Liver (tissue), 9 donors: ENCODE data around the gene GPC3. TPM values are rescaled to one million over a fixed set of nuclear protein-coding genes. Genes with fewer than 3 reads are reported as not detected.

Source experiments
- DNase-seq: peaks from one replicate; pipeline ENCODE4 v3.0.0-alpha.2; 2017; ENCODE audit warnings: low spot score
- H3K27ac ChIP-seq, 2 donors: one replicate each; pipeline ENCODE4 v1.7.0; 2013; ENCODE audit warnings: inconsistent platforms in 2 of 2, low read length in 2 of 2, control low read depth in 1 of 2, low read depth in 1 of 2, mild to moderate bottlenecking in 1 of 2
- H3K27me3 ChIP-seq, 4 donors: one replicate each; pipeline versions ENCODE4 v1.6.1 to v1.7.0; 2013; ENCODE audit warnings: low read length in 3 of 4, inconsistent platforms in 1 of 4, mild to moderate bottlenecking in 1 of 4, moderate library complexity in 1 of 4; ENCODE audit not compliant: control insufficient read depth in 4 of 4, insufficient read depth in 4 of 4
- H3K36me3 ChIP-seq, 4 donors: one replicate each; pipeline versions ENCODE4 v1.6.1 to v1.7.0; 2013; ENCODE audit warnings: low read length in 3 of 4, mild to moderate bottlenecking in 3 of 4, low read depth in 1 of 4, moderate library complexity in 1 of 4; ENCODE audit not compliant: control insufficient read depth in 4 of 4, insufficient read depth in 3 of 4
- H3K4me1 ChIP-seq, 4 donors: one replicate each; pipeline versions ENCODE4 v1.6.1 to v1.7.0; 2013; ENCODE audit warnings: low read length in 3 of 4, mild to moderate bottlenecking in 3 of 4, moderate library complexity in 1 of 4; ENCODE audit not compliant: control insufficient read depth in 4 of 4, insufficient read depth in 4 of 4
- H3K4me3 ChIP-seq, 3 donors: one replicate each; pipeline versions ENCODE4 v1.6.1 to v1.7.0; 2013; ENCODE audit warnings: low read length in 3 of 3, control low read depth in 1 of 3, low read depth in 1 of 3, mild to moderate bottlenecking in 1 of 3
- H3K9ac ChIP-seq, 2 donors: one replicate each; pipeline ENCODE4 v1.7.0; 2013; ENCODE audit warnings: low read length in 2 of 2, mild to moderate bottlenecking in 2 of 2, moderate library complexity in 2 of 2, control low read depth in 1 of 2, low read depth in 1 of 2
- H3K9me3 ChIP-seq, 4 donors: one replicate each; pipeline versions ENCODE4 v1.6.1 to v1.7.0; 2013; ENCODE audit warnings: low read length in 3 of 4; ENCODE audit not compliant: control insufficient read depth in 4 of 4
- ATF3 ChIP-seq: IDR thresholded peaks from 2 replicates; pipeline ENCODE4 v1.6.1; 2016; ENCODE audit warnings: antibody characterized with exemption
- CTCF ChIP-seq: fragments of 150-350 bp; IDR thresholded peaks from 2 replicates; pipeline ENCODE4 v1.5.1; 2017; ENCODE audit warnings: improper control_type of control experiment, low read depth, low read length; ENCODE audit not compliant: missing input control
- EGR1 ChIP-seq, 2 donors: IDR thresholded peaks; 2 replicates each; pipeline ENCODE4 v1.6.1; 2016 to 2018; ENCODE audit warnings: antibody characterized with exemption in 2 of 2, low read depth in 2 of 2
- FOXA1 ChIP-seq: IDR thresholded peaks from 2 replicates; pipeline ENCODE4 v1.6.1; 2016; ENCODE audit warnings: antibody characterized with exemption
- FOXA2 ChIP-seq: IDR thresholded peaks from 2 replicates; pipeline ENCODE4 v1.6.1; 2016; ENCODE audit warnings: antibody characterized with exemption
- GABPA ChIP-seq, 2 donors: IDR thresholded peaks in 1 of 2; conservative IDR thresholded peaks in 1 of 2; 2 replicates each; pipeline ENCODE4 v1.6.1; 2016; ENCODE audit warnings: antibody characterized with exemption in 2 of 2, mild to moderate bottlenecking in 1 of 2, moderate library complexity in 1 of 2
- HNF4A ChIP-seq, 2 donors: conservative IDR thresholded peaks; 2 replicates each; pipeline ENCODE4 v1.6.1; 2016; ENCODE audit warnings: antibody characterized with exemption in 2 of 2, mild to moderate bottlenecking in 2 of 2
- HNF4G ChIP-seq: IDR thresholded peaks from 2 replicates; pipeline ENCODE4 v1.6.1; 2016; ENCODE audit warnings: antibody characterized with exemption
- JUND ChIP-seq, 2 donors: IDR thresholded peaks; 2 replicates each; pipeline ENCODE4 v1.6.1; 2016; ENCODE audit warnings: antibody characterized with exemption in 2 of 2
- MAX ChIP-seq: IDR thresholded peaks from 2 replicates; pipeline ENCODE4 v1.6.1; 2016; ENCODE audit warnings: antibody characterized with exemption
- NR2F2 ChIP-seq: IDR thresholded peaks from 2 replicates; pipeline ENCODE4 v1.6.1; 2016; ENCODE audit warnings: antibody characterized with exemption
- RAD21 ChIP-seq, 2 donors: IDR thresholded peaks; 2 replicates each; pipeline ENCODE4 v1.6.1; 2016; ENCODE audit warnings: antibody characterized with exemption in 2 of 2, mild to moderate bottlenecking in 2 of 2
- REST ChIP-seq: IDR thresholded peaks from 2 replicates; pipeline ENCODE4 v1.6.1; 2016; ENCODE audit warnings: antibody characterized with exemption, mild to moderate bottlenecking
- RXRA ChIP-seq, 2 donors: IDR thresholded peaks; 2 replicates each; pipeline ENCODE4 v1.6.1; 2017 to 2018; ENCODE audit warnings: antibody characterized with exemption in 2 of 2, mild to moderate bottlenecking in 1 of 2
- SP1 ChIP-seq: IDR thresholded peaks from 2 replicates; pipeline ENCODE4 v1.6.1; 2018; ENCODE audit warnings: antibody characterized with exemption, mild to moderate bottlenecking
- TAF1 ChIP-seq: conservative IDR thresholded peaks from 2 replicates; pipeline ENCODE4 v1.6.1; 2016; ENCODE audit warnings: antibody characterized with exemption, mild to moderate bottlenecking
- YY1 ChIP-seq: IDR thresholded peaks from 2 replicates; pipeline ENCODE4 v1.6.1; 2016; ENCODE audit warnings: antibody characterized with exemption, mild to moderate bottlenecking
- WGBS: extraction: QIAGEN DNeasy Blood & Tissue Kit; methylation state at CpG from one replicate; pipeline ENCODE4 v1.1.7; 2013; 5-methylcytosine and 5-hydroxymethylcytosine counted together
- polyA plus RNA-seq, 2 donors: library from polyadenylated mRNA; stranded (reverse) in 1 of 2; unstranded in 1 of 2; fragments of 200-250 nt in 1 of 2; fragments of >200 nt in 1 of 2; fragmentation: Nextera tagmentation in 1 of 2; extraction: Ambion mirVana in 1 of 2; gene quantifications; one replicate each; pipeline versions ENCODE4 v1.2.1 to v1.2.3, GENCODE V29; 2013 to 2015
- total RNA-seq, 2 donors: library from RNA; depleted of rRNA; stranded (reverse); fragments of >200 nt; gene quantifications; one replicate each; pipeline ENCODE4 v1.2.3, GENCODE V29; 2014
- donor health status: healthy.
- donor health status: healthy.
- donor health status: healthy.
- donor health status: healthy.
- donor health status: healthy.

The GPC3 gene
- total and polyA plus RNA-seq, 4 donors: 0.40 to 1,133 (median 1.5) TPM

- peaks cover 0 to 5% (median 0%) of the 10 kb centered on the region in 4 donors for H3K27me3 ChIP-seq
- no peak for DNase-seq
- H3K9ac ChIP-seq: no peak overlapping the region
- no peaks in the 10 kb centered on the region for H3K36me3 ChIP-seq
- H3K4me3 ChIP-seq: no peak overlapping the region
- TF ChIP-seq EGR1 (IDR thresholded peaks at IDR 0.05; ENCODE audit: low read depth in 2 of 2) (no peak), YY1 (no peak), JUND (IDR thresholded peaks at IDR 0.05) (no peak), HNF4G (no peak), RAD21 (IDR thresholded peaks at IDR 0.05) (no peak)
- H3K4me1 ChIP-seq: no peaks in the 10 kb centered on the region
- H3K9me3 ChIP-seq: no peaks in the 10 kb centered on the region
- H3K27ac ChIP-seq: no peak overlapping the region
These were observed 330.6 kb downstream of the GPC3 start for GRCh38 chrX:133654811-133655210.

- H3K4me3 ChIP-seq: no peak overlapping the region
- TF ChIP-seq ATF3 (no peak), YY1 (no peak), TAF1 (no peak), REST (no peak), CTCF (no peak), FOXA2 (no peak), GABPA (IDR thresholded peaks at IDR 0.05 in 1 of 2, conservative IDR thresholded peaks at IDR 0.05 in 1 of 2) (no peak), MAX (no peak), EGR1 (IDR thresholded peaks at IDR 0.05; ENCODE audit: low read depth in 2 of 2) (no peak), RAD21 (IDR thresholded peaks at IDR 0.05) (no peak), NR2F2 (no peak), HNF4A (conservative IDR thresholded peaks at IDR 0.05) (no peak), FOXA1 (no peak), HNF4G (no peak), RXRA (IDR thresholded peaks at IDR 0.05) (no peak), SP1 (no peak)
- H3K9ac ChIP-seq: no peak overlapping the region
- H3K27me3 ChIP-seq: peaks cover 0 to 5% (median 0%) of the 10 kb centered on the region in 4 donors
- no peak overlapping the region for H3K27ac ChIP-seq
- no peaks in the 10 kb centered on the region for H3K9me3 ChIP-seq
- no peak for DNase-seq
- no peaks in the 10 kb centered on the region for H3K4me1 ChIP-seq
- 87% methylated on average over 2 of the region's 2 CpGs for WGBS
- H3K36me3 ChIP-seq: no peaks in the 10 kb centered on the region
These were observed 332.0 kb downstream of the GPC3 start for GRCh38 chrX:133653358-133653757.
